Measurements from ENCODE around the gene PDHX. TPM values are rescaled to one million over a fixed set of nuclear protein-coding genes. Genes with fewer than 3 reads are reported as not detected.

The PDHX gene
- total RNA-seq, 1 donor from 2014 or later = 27.1 TPM

DNA sequence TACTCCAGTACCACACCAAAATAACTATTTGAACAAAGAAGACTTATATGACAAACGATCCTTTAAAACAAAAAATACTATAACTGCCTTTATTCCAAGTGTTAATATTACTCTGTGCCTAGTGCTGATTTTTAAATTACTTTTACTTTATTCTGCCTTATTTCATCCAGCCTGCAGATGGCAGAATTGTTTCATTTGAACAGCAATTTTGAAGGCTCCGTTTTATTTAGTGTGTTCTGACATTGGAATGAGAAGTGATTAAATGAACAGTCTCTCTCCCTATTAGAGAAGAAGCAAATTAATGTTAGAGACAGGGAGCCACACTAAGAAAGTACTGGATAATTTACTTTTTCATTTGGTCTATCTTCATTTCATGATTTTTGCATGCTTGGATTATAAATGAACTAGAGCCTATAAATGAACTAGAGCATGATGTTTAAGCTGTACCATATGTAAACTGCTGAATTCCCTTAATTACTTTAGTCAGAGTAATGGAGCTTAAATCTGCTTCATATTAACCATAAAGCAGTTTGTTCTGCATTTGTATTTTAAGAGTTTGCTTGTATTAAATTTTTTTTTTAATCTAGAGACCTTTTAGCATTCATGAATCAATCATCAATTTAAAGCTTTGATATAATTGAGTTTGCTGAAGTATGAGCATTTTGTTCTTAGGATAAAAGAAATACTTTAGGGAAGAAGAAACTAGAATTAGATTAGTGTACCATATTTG is 9.8 kb downstream of the PDHX start:
- Histone ChIP-seq H3K27me3 (ENCODE audit: control insufficient read depth in 3 of 3, insufficient read depth in 3 of 3, low read length in 3 of 3) (no peaks in the 10 kb centered on the region), H3K9me3 (ENCODE audit: control insufficient read depth in 3 of 3, low read length in 3 of 3) (no peaks in the 10 kb centered on the region), H3K4me1 (ENCODE audit: control insufficient read depth in 3 of 3, insufficient read depth in 3 of 3, low read length in 3 of 3) (peaks cover 7 to 16% (median 14%) of the 10 kb centered on the region in 3 donors), H3K36me3 (ENCODE audit: control insufficient read depth in 3 of 3, insufficient read depth in 3 of 3, low read length in 3 of 3) (no peaks in the 10 kb centered on the region), H3K9ac (ENCODE audit: low read depth in 1 of 3, low read length in 3 of 3) (no peak overlapping the region), H3K27ac (ENCODE audit: low read depth, low read length) (no peak overlapping the region), H3K4me3 (ENCODE audit: low read length in 3 of 3) (no peak overlapping the region)

GRCh38 chr11:34926831-34927132 is 10.4 kb downstream of the PDHX start:
- Histone ChIP-seq H3K9me3 (ENCODE audit: control insufficient read depth in 3 of 3, low read length in 3 of 3) (no peaks in the 10 kb centered on the region), H3K4me3 (ENCODE audit: low read length in 3 of 3) (no peak overlapping the region), H3K27me3 (ENCODE audit: control insufficient read depth in 3 of 3, insufficient read depth in 3 of 3, low read length in 3 of 3) (no peaks in the 10 kb centered on the region), H3K27ac (ENCODE audit: low read depth, low read length) (no peak overlapping the region), H3K9ac (ENCODE audit: low read depth in 1 of 3, low read length in 3 of 3) (no peak overlapping the region), H3K36me3 (ENCODE audit: control insufficient read depth in 3 of 3, insufficient read depth in 3 of 3, low read length in 3 of 3) (no peaks in the 10 kb centered on the region), H3K4me1 (ENCODE audit: control insufficient read depth in 3 of 3, insufficient read depth in 3 of 3, low read length in 3 of 3) (peaks cover 7 to 14% (median 14%) of the 10 kb centered on the region in 3 donors)

- Histone ChIP-seq H3K9ac (ENCODE audit: low read depth in 1 of 3, low read length in 3 of 3) (no peak overlapping the region), H3K36me3 (ENCODE audit: control insufficient read depth in 3 of 3, insufficient read depth in 3 of 3, low read length in 3 of 3) (peaks cover 0 to 9% (median 6%) of the 10 kb centered on the region in 3 donors), H3K4me3 (ENCODE audit: low read length in 3 of 3) (no peak overlapping the region), H3K27me3 (ENCODE audit: control insufficient read depth in 3 of 3, insufficient read depth in 3 of 3, low read length in 3 of 3) (no peaks in the 10 kb centered on the region), H3K9me3 (ENCODE audit: control insufficient read depth in 3 of 3, low read length in 3 of 3) (no peaks in the 10 kb centered on the region), H3K27ac (ENCODE audit: low read depth, low read length) (no peak overlapping the region), H3K4me1 (ENCODE audit: control insufficient read depth in 3 of 3, insufficient read depth in 3 of 3, low read length in 3 of 3) (peaks cover 6 to 14% (median 7%) of the 10 kb centered on the region in 3 donors)
Observed at GRCh38 chr11:34928268-34928959, 12.0 kb downstream of the PDHX start.

DNA sequence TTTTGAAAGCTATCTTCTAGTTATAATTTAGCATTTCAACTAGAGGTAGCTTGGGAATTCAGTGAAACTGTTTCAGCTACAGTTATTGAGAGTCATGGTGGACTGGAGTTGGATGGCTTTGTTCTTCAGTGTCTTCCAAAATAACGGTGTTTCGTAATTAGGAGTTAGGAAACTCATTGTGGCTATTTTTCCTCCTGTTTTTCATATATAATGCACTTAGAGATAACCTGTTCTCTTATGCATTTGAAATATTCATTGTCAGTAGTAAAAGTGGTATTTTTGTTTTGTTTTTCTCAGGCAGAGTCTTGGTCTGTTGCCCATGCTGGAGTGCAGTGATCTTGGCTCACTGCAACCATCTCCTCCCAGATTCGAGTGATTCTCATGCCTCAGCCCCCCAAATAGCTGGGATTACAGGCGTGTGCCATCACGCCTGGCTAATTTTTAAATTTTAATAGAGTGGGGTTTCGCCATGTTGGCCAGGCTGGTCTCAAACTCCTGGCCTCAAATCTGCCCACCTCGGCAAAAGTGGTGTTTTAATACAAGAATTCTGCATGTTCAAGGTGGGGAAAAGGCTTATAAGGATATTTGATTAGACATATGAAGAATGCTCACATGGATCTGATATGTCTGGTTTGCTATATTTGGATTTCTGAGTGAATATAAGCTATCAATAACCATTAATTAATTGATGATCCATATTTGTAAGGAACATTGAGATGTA is 12.7 kb downstream of the PDHX start:
- Histone ChIP-seq H3K4me3 (ENCODE audit: low read length in 3 of 3) (no peak overlapping the region), H3K27ac (ENCODE audit: low read depth, low read length) (no peak overlapping the region), H3K4me1 (ENCODE audit: control insufficient read depth in 3 of 3, insufficient read depth in 3 of 3, low read length in 3 of 3) (peaks cover under 1 to 14% (median 3%) of the 10 kb centered on the region in 3 donors), H3K9ac (ENCODE audit: low read depth in 1 of 3, low read length in 3 of 3) (no peak overlapping the region), H3K36me3 (ENCODE audit: control insufficient read depth in 3 of 3, insufficient read depth in 3 of 3, low read length in 3 of 3) (peaks cover 0 to 9% (median 6%) of the 10 kb centered on the region in 3 donors), H3K9me3 (ENCODE audit: control insufficient read depth in 3 of 3, low read length in 3 of 3) (no peaks in the 10 kb centered on the region), H3K27me3 (ENCODE audit: control insufficient read depth in 3 of 3, insufficient read depth in 3 of 3, low read length in 3 of 3) (no peaks in the 10 kb centered on the region)

- Histone ChIP-seq H3K9ac (ENCODE audit: low read depth in 1 of 3, low read length in 3 of 3) (no peak overlapping the region), H3K4me1 (ENCODE audit: control insufficient read depth in 3 of 3, insufficient read depth in 3 of 3, low read length in 3 of 3) (peaks cover 0 to 10% (median 0%) of the 10 kb centered on the region in 3 donors), H3K27ac (ENCODE audit: low read depth, low read length) (no peak overlapping the region), H3K36me3 (ENCODE audit: control insufficient read depth in 3 of 3, insufficient read depth in 3 of 3, low read length in 3 of 3) (peaks cover 0 to 9% (median 6%) of the 10 kb centered on the region in 3 donors), H3K4me3 (ENCODE audit: low read length in 3 of 3) (no peak overlapping the region), H3K9me3 (ENCODE audit: control insufficient read depth in 3 of 3, low read length in 3 of 3) (no peaks in the 10 kb centered on the region), H3K27me3 (ENCODE audit: control insufficient read depth in 3 of 3, insufficient read depth in 3 of 3, low read length in 3 of 3) (no peaks in the 10 kb centered on the region)
Observed at GRCh38 chr11:34929794-34930763, 13.7 kb downstream of the PDHX start.

- Histone ChIP-seq H3K9me3 (ENCODE audit: control insufficient read depth in 3 of 3, low read length in 3 of 3) (no peaks in the 10 kb centered on the region), H3K9ac (ENCODE audit: low read depth in 1 of 3, low read length in 3 of 3) (no peak overlapping the region), H3K4me1 (ENCODE audit: control insufficient read depth in 3 of 3, insufficient read depth in 3 of 3, low read length in 3 of 3) (no peaks in the 10 kb centered on the region), H3K27ac (ENCODE audit: low read depth, low read length) (no peak overlapping the region), H3K27me3 (ENCODE audit: control insufficient read depth in 3 of 3, insufficient read depth in 3 of 3, low read length in 3 of 3) (no peaks in the 10 kb centered on the region), H3K4me3 (ENCODE audit: low read length in 3 of 3) (no peak overlapping the region), H3K36me3 (ENCODE audit: control insufficient read depth in 3 of 3, insufficient read depth in 3 of 3, low read length in 3 of 3) (peaks cover 0 to 9% (median 6%) of the 10 kb centered on the region in 3 donors)
Observed at GRCh38 chr11:34936945-34937629, 20.7 kb downstream of the PDHX start.

DNA sequence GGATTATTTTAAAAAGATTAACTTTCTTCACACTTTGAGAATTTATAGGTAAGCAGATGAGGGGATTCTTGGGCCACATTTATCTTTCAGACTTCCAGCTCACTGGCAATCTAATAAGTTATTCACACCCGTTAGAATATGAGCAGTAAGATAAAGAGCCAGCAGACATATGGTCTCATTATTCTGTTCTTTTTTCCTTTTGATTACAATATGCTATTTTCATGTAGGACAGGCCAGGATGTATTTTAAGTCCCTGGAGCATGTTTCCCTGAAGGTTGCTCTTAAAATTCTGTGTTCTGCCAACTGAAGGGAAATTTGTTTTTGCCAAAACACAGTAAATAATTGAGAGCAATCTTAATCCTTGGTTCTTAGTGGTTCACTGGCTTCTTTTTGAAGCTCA is 22.2 kb downstream of the PDHX start:
- Histone ChIP-seq H3K4me1 (ENCODE audit: control insufficient read depth in 3 of 3, insufficient read depth in 3 of 3, low read length in 3 of 3) (no peaks in the 10 kb centered on the region), H3K36me3 (ENCODE audit: control insufficient read depth in 3 of 3, insufficient read depth in 3 of 3, low read length in 3 of 3) (no peaks in the 10 kb centered on the region), H3K27ac (ENCODE audit: low read depth, low read length) (no peak overlapping the region), H3K9me3 (ENCODE audit: control insufficient read depth in 3 of 3, low read length in 3 of 3) (no peaks in the 10 kb centered on the region), H3K27me3 (ENCODE audit: control insufficient read depth in 3 of 3, insufficient read depth in 3 of 3, low read length in 3 of 3) (no peaks in the 10 kb centered on the region), H3K9ac (ENCODE audit: low read depth in 1 of 3, low read length in 3 of 3) (peak overlapping the region in 1 of 3 donors; percentile 6), H3K4me3 (ENCODE audit: low read length in 3 of 3) (no peak overlapping the region)

DNA sequence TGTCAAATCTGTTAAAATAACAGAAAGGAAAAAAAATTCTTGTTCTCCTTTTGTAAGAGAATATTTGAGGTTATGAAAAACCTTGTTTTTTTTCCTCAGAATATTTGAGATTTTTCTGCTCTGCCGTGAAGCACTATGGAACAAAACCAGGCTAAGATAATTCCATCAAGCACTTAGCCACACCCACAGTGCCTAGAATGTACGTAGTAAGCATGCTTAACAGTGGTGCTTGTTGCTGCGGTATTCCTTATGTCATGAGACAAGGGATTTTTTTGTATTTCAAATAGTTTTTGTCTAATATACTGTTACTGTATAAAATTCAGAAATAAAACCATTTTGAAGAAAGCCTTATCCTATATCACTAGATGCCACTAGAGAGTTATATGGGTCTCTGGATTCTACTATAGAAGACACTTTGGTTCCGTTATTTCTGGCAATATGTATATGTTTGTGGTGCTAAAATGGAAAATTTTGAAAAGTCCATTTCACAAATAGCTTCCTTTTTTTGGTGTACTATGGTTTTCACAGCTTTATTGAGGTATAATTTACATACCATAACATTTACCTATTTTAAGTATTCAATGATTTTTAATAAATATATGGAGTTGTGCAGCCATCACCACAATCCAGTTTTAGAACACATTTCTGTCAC is 23.7 kb downstream of the PDHX start:
- Histone ChIP-seq H3K27me3 (ENCODE audit: control insufficient read depth in 3 of 3, insufficient read depth in 3 of 3, low read length in 3 of 3) (no peaks in the 10 kb centered on the region), H3K9ac (ENCODE audit: low read depth in 1 of 3, low read length in 3 of 3) (no peak overlapping the region), H3K9me3 (ENCODE audit: control insufficient read depth in 3 of 3, low read length in 3 of 3) (peaks cover 0 to 3% (median 0%) of the 10 kb centered on the region in 3 donors), H3K4me3 (ENCODE audit: low read length in 3 of 3) (no peak overlapping the region), H3K4me1 (ENCODE audit: control insufficient read depth in 3 of 3, insufficient read depth in 3 of 3, low read length in 3 of 3) (no peaks in the 10 kb centered on the region), H3K27ac (ENCODE audit: low read depth, low read length) (no peak overlapping the region), H3K36me3 (ENCODE audit: control insufficient read depth in 3 of 3, insufficient read depth in 3 of 3, low read length in 3 of 3) (no peaks in the 10 kb centered on the region)

DNA sequence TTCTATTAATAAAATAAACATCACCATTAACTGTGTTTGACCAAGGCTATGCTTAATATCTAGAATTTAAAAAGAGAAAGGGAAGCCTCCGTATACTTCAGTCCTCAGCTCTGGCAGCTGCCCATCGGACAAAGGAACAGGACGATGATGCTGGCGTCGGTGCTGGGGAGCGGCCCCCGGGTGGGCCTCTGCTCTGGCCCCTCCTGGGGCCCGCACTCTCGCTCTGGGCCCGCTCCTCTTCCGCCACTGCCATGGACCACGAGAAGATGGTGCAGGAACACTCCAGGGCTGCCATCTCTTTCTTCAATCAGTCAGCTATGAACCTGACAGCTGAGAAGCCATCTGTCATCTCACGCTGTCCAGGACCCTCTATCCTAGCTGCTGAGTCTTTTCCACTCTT is 25.3 kb downstream of the PDHX start:
- H3K4me1 ChIP-seq (ENCODE audit: control insufficient read depth in 3 of 3, insufficient read depth in 3 of 3, low read length in 3 of 3) = no peaks in the 10 kb centered on the region
- no peak overlapping the region for H3K9ac ChIP-seq (ENCODE audit: low read depth in 1 of 3, low read length in 3 of 3)
- peaks cover 0 to 3% (median 0%) of the 10 kb centered on the region in 3 donors for H3K9me3 ChIP-seq (ENCODE audit: control insufficient read depth in 3 of 3, low read length in 3 of 3)
- no peak overlapping the region for H3K27ac ChIP-seq (ENCODE audit: low read depth, low read length)
- no peaks in the 10 kb centered on the region for H3K27me3 ChIP-seq (ENCODE audit: control insufficient read depth in 3 of 3, insufficient read depth in 3 of 3, low read length in 3 of 3)
- no peak overlapping the region for H3K4me3 ChIP-seq (ENCODE audit: low read length in 3 of 3)
- no peaks in the 10 kb centered on the region for H3K36me3 ChIP-seq (ENCODE audit: control insufficient read depth in 3 of 3, insufficient read depth in 3 of 3, low read length in 3 of 3)
